ENCODE results near the gene CIITA. TPM values are rescaled to one million over a fixed set of nuclear protein-coding genes. Genes with fewer than 3 reads are reported as not detected.
"Not testable (repeated sequence)": the region's sequence is repeated elsewhere in the genome, so short reads cannot be mapped to it uniquely, and the experiment has no call there.

CIITA gene
- total RNA-seq, 1 experiment from 2014 or later = not detected

DNA sequence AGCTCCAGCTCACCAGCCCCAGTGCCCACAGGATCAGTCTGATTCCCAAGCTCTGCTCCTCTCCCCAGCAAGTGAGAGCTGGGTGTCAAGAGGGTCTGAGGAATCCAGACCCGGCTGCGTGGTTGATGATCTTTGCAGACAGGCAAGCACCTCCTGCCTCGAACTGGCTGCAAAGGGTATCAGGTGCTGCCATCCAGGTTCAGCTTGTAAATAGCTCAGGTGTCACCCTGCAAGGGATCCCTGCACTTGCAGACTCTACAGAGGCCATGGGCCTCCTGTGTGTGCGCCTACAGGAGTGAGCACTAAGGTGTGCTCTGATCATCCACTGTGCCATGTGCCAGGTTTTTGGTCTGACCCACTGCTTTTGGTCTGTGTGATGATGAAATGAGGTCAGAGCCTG lies 49.1 kb downstream of the CIITA start:
- BruUV-seq (replicated peaks) = no TSS peak
- H3K27ac Mint-ChIP-seq (ENCODE audit: low read depth, unreplicated experiment) = no peak overlapping the region

DNA sequence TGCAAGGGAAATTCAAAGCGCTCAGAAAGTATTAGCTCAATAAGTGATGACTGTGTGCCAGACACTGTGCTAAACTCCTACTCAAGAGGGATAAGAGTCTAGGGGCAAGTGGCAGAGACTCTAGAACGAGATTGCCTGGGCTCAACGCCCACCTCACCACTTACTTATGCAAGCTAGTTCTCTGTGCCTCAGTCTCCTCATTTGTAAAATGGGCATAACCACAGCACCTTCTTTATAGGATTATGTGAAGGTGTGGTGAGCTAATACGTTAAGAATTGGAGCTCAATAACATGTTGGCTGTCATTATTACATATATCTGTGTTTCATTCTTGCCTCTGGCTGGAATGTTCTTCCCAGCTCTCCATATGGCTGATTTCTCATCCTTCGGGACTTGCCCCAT lies 49.9 kb downstream of the CIITA start:
- no peak overlapping the region for H3K4me3 Mint-ChIP-seq (ENCODE audit: unreplicated experiment)
- no peak overlapping the region for H3K27ac Mint-ChIP-seq (ENCODE audit: low read depth, unreplicated experiment)
- peaks cover 38% of the 10 kb centered on the region for H3K36me3 Mint-ChIP-seq (ENCODE audit: insufficient read depth, unreplicated experiment)
- ChIA-PET CTCF (interaction anchor here (0.7 to 2.4 kb wide), 3 partner anchors 37 to 190 kb away, joined by 3 to 11 read pairs (median 3); no protein-coding TSS in a partner anchor), POLR2A (interaction anchor here (0.6 to 0.8 kb wide), 2 partner anchors 15 to 287 kb away, joined by 3 to 4 read pairs; partner anchors contain the start of gene DEXI)
- H3K9me3 Mint-ChIP-seq (ENCODE audit: unreplicated experiment) = no peaks in the 10 kb centered on the region
- TF ChIP-seq, protein P1, sequence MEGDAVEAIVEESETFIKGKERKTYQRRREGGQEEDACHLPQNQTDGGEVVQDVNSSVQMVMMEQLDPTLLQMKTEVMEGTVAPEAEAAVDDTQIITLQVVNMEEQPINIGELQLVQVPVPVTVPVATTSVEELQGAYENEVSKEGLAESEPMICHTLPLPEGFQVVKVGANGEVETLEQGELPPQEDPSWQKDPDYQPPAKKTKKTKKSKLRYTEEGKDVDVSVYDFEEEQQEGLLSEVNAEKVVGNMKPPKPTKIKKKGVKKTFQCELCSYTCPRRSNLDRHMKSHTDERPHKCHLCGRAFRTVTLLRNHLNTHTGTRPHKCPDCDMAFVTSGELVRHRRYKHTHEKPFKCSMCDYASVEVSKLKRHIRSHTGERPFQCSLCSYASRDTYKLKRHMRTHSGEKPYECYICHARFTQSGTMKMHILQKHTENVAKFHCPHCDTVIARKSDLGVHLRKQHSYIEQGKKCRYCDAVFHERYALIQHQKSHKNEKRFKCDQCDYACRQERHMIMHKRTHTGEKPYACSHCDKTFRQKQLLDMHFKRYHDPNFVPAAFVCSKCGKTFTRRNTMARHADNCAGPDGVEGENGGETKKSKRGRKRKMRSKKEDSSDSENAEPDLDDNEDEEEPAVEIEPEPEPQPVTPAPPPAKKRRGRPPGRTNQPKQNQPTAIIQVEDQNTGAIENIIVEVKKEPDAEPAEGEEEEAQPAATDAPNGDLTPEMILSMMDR (IDR thresholded peaks at IDR 0.05; ENCODE audit: unreplicated experiment) = no peak
- intact Hi-C loops (cut with micrococcal nuclease) = no loop called here
- H3K27me3 Mint-ChIP-seq (ENCODE audit: insufficient read depth, unreplicated experiment) = no peaks in the 10 kb centered on the region
- H3K4me1 Mint-ChIP-seq (ENCODE audit: insufficient read depth, unreplicated experiment) = no peaks in the 10 kb centered on the region
- no peak for DNase-seq (ENCODE audit: unreplicated experiment)
- no TSS peak for BruUV-seq (replicated peaks)

More for the DNA sequence above, 49.1 kb downstream of the CIITA start:
- intact Hi-C loops (cut with micrococcal nuclease) = no loop called here
- DNase-seq (ENCODE audit: unreplicated experiment) = no peak
- Mint-ChIP-seq H3K4me1 (ENCODE audit: insufficient read depth, unreplicated experiment) (no peaks in the 10 kb centered on the region), H3K27me3 (ENCODE audit: insufficient read depth, unreplicated experiment) (no peaks in the 10 kb centered on the region), H3K9me3 (ENCODE audit: unreplicated experiment) (no peaks in the 10 kb centered on the region), H3K4me3 (ENCODE audit: unreplicated experiment) (no peak overlapping the region), H3K36me3 (ENCODE audit: insufficient read depth, unreplicated experiment) (peaks cover 31% of the 10 kb centered on the region)
- TF ChIP-seq, protein P1 (IDR thresholded peaks at IDR 0.05; ENCODE audit: unreplicated experiment) = no peak
- CTCF ChIA-PET = interaction anchor here (0.9 to 2.4 kb wide), 3 partner anchors 182 to 404 kb away, joined by 3 to 11 read pairs (median 5); no protein-coding TSS in a partner anchor
- POLR2A ChIA-PET = interaction anchor here (1.0 kb wide), 1 partner anchor 182 kb away, joined by 3 read pairs; the partner anchor contains the start of gene NUBP1

DNA sequence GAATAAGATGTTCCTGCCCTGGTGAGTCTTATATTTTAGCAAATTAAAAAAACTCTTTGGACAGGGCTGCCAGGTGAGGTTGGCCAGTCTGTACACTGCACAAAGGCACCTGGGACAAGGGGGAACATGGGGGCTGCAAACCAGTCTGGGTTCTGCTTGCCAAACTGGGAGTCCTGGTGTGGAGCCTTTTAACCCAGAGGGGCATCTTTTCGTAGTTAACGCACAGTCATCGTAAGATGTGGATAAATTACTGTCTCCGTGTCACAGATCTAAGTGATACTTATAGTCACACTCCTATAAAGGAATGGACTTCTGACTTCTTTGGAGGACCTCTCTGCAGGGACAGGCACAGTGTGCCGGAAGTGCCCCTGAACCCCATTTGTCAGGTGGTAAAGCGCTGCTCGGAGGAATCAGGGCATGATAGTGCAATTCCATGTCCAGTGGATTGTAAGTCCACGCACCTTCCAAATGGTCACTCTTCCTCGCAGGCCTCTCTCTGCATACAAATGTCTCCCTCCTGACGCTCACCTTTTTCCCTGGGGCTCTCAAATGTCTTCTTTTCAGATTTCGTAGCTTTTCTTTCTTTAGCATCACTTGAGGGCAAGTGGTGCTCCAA lies 50.6 kb downstream of the CIITA start:
- Mint-ChIP-seq H3K27me3 (ENCODE audit: insufficient read depth, unreplicated experiment) (no peaks in the 10 kb centered on the region), H3K9me3 (ENCODE audit: unreplicated experiment) (no peaks in the 10 kb centered on the region), H3K36me3 (ENCODE audit: insufficient read depth, unreplicated experiment) (peaks cover 44% of the 10 kb centered on the region), H3K4me1 (ENCODE audit: insufficient read depth, unreplicated experiment) (no peaks in the 10 kb centered on the region), H3K4me3 (ENCODE audit: unreplicated experiment) (no peak overlapping the region), H3K27ac (ENCODE audit: low read depth, unreplicated experiment) (no peak overlapping the region)
- ChIA-PET POLR2A (interaction anchor here (0.8 kb wide), 1 partner anchor 15 kb away, joined by 3 read pairs; the partner anchor contains the start of gene DEXI), CTCF (interaction anchor here (0.7 to 2.4 kb wide), 4 partner anchors 9 to 190 kb away, joined by 3 to 11 read pairs (median 6); no protein-coding TSS in a partner anchor)
- BruUV-seq (replicated peaks) = no TSS peak
- TF ChIP-seq, protein P1 (IDR thresholded peaks at IDR 0.05; ENCODE audit: unreplicated experiment) = no peak
- intact Hi-C loops (cut with micrococcal nuclease) = no loop called here
- no peak for DNase-seq (ENCODE audit: unreplicated experiment)

DNA sequence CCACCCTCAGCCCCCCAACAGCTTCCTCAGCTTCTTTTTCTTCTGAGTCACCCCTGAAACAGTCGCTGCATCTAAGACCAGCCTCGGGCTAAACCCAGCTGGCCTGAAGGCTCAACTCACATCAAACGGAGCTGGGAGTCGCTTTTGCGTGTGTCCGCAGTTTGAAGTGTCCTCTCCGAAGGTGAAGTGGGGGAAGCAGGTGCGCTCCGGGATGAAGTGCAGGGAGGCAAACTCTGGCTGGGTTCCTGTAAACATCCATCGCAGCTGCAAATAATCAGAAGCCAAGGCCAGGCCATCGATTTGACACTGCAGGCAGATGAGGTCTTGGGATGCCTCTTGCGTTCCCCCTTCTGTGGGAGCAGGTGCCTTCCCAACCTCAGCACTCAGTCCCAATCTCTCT lies 52.1 kb downstream of the CIITA start:
- intact Hi-C loops (cut with micrococcal nuclease); H3K9me3 Mint-ChIP-seq (ENCODE audit: unreplicated experiment); H3K4me1 Mint-ChIP-seq (ENCODE audit: insufficient read depth, unreplicated experiment); BruUV-seq (replicated peaks); H3K27ac Mint-ChIP-seq (ENCODE audit: low read depth, unreplicated experiment); H3K4me3 Mint-ChIP-seq (ENCODE audit: unreplicated experiment); H3K27me3 Mint-ChIP-seq (ENCODE audit: insufficient read depth, unreplicated experiment); DNase-seq (ENCODE audit: unreplicated experiment): not testable (repeated sequence)
- ChIA-PET POLR2A (interaction anchor here (1.3 kb wide), 1 partner anchor 8 kb away, joined by 3 read pairs; no protein-coding TSS in a partner anchor), CTCF (interaction anchor here (1.7 kb wide), 1 partner anchor 10 kb away, joined by 8 read pairs; no protein-coding TSS in a partner anchor)
- H3K36me3 Mint-ChIP-seq (ENCODE audit: insufficient read depth, unreplicated experiment) = peaks cover 44% of the 10 kb centered on the region
